COLO829 (cell line): ENCODE data around the gene SUPT20HL2.
"Not testable (repeated sequence)": the region's sequence is repeated elsewhere in the genome, so short reads cannot be mapped to it uniquely, and the experiment has no call there.

Experiments
- DNase-seq: peaks from one replicate; pipeline ENCODE4 v3.0.0; 2012; ENCODE audit warnings: low spot score

The SUPT20HL2 gene

DNA sequence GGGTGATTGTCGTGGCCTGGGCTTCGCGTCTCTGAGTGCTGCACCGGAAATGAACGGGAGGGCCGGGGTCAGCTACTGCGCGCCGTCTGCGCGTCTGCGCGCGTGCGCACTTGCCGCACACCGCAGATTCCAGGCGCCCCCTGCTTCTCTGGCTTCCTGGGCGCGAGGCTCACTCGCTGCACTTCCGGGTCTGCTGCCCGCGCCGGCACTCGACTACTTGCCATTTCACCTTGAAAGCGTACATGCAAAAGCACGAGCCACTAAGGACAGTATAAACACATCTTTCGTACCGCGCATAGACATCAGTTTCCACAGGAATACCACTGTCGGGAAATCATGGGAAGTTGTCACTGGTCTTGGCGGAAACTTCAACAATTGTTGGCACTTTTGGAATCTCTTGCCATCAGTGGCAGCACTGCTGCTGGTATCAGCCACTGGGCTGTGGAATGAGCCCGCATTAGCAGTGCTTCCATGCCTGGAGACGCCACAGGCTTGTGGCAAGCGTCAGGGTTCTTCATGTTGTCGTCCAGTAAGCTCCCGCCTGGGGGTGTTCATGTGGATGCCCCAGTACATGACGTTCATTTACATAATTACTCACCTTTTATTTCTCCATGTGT lies at the start of gene SUPT20HL2:
Gene SUPT20HL2, minus strand, starts transcription at position 51 of the 617 bp plus-strand sequence. CDS start 754 bp downstream, outside the sequence.
- no peak for DNase-seq

DNA sequence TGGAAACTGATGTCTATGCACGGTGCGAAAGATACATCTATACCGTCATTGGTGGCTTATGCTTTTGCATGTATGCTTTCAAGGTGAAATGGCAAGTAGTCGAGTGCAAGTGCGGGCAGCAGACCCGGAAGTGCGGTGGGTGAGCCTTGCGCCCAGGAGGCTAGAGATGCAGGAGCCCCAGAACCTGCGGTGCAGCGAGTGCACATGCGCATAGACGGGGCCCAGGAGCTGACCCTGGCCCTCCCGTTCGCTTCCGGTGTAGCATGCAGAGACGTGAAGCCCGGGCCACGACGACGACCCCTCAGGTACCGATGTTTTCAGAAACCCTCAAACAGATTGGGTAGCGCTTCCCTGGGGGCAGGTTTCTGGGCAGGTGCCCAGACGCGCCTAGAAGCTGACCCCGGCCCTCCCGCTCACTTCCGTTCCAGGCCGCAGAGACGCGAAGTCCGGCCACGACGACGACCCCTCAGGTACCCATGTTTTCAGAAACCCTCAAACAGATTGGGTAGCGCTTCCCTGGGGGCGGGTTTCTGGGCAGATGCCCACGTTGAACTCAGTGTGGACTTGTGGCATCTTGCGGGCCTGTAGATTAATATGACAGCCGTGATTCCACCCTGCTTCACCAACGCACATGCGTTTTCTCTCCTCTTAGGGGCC lies 48.3 kb upstream of the SUPT20HL2 start:
- not testable (repeated sequence) for DNase-seq

DNA sequence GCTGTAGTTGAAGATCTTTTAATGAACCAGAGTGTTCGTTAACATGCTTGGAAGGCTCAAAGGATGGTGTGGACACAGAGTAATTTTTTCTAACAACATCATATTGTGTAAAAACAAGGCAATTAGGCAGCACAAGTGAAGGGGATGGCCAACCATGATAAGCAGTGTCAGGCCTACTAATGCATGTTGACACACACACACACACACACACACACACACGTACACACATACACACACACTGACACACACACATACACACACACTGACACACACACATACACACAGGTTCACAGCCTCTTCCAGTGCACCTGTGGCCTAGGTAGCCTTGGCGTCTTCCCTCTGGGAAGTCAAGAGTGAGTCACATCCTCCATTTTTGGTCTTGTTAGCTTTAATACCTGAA lies 46.4 kb upstream of the SUPT20HL2 start, which contains the start of gene SUPT20HL1:
Gene SUPT20HL1, plus strand, starts transcription at position 368 of the 400 bp plus-strand sequence. CDS start 2,122 bp downstream, outside the sequence.
- DNase-seq = no peak

DNA sequence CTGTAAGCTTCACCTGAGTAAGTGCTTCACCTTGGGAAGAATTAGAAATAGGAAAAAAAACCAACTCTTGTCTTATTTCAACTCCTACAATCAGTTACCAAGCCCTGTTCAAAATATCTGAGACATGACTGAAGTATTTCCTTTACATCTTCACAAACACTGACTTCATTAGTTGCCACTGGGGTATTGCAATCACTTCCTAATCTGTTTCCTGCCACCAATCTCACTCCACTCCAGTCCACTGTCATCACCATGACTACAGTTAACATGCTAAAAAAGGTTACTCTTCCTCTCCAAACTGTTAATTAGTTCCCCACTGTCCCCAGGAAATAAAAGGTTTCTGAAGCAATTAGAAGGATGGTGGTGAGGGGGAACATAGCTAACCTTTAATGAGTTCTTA lies 43.2 kb upstream of the SUPT20HL2 start:
- no peak for DNase-seq

- DNase-seq = no peak
These were observed 41.2 kb upstream of the SUPT20HL2 start for GRCh38 chrX:24355095-24355494.

- DNase-seq = no peak
These were observed 36.3 kb upstream of the SUPT20HL2 start for GRCh38 chrX:24350217-24350616.

DNA sequence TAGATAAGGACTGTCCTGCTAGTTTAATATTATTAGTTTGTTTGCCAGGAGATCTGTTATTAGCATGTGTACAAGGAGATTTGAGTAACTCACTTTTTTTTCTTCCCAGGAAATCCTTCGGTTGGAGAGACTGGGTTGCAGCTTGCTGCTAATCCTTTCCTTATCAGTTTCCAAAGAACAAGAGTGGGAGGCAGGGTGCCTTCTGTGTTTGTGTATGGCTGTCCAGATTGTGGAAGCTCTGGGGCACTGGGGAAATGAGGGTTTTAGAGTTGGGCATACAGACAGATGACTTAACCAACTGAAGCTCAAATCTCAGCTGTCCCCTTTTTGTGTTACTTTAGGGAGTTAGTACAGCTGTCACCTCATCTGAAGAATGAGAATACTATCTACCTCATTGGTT lies 34.0 kb upstream of the SUPT20HL2 start:
- DNase-seq = no peak

GRCh38 chrX:24343719-24344118 lies 29.9 kb upstream of the SUPT20HL2 start:
- DNase-seq = no peak

GRCh38 chrX:24341795-24342194 lies 27.9 kb upstream of the SUPT20HL2 start:
- DNase-seq = no peak

DNA sequence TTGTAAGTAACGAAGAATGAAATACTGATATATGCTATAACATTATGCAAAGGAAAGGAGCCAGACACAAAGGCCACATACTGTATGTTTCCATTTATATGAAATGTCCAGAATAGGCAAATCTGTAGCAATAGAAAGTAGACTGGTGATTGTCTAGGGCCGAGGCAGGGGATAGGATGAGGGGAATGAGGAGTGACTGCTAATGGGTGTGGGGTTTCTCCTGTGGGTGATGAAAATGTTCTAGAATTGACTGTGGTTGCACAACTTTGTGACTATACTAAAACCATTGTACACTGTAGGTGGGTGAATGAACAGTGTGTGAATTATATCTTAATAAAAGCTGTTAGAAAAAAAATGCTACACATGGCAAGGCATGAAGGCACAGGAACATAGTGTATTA lies 26.6 kb upstream of the SUPT20HL2 start:
- no peak for DNase-seq

- DNase-seq = peak; percentile 11
These were observed 26.0 kb upstream of the SUPT20HL2 start for GRCh38 chrX:24339911-24340310.

DNA sequence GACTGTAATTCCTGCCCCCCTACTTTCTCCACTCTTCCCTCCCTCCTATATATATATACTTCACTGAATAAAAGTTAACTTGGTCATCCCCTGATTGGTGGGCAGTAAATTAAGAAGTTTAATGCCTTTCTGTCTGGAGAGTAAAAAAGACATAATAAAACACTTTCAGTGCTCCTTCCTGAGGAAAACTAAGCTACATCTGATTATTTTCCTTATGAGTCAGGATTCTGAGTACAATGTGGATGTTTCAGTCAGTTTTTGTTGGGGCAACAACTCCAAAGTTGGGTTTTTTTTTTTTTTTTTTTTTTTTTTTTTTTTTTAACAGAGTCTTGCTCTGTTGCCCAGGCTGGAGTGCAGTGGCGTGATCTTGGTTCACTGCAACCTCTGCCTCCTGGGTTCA lies 22.0 kb upstream of the SUPT20HL2 start:
- DNase-seq = no peak

GRCh38 chrX:24334461-24334860 lies 20.6 kb upstream of the SUPT20HL2 start:
- no peak for DNase-seq

DNA sequence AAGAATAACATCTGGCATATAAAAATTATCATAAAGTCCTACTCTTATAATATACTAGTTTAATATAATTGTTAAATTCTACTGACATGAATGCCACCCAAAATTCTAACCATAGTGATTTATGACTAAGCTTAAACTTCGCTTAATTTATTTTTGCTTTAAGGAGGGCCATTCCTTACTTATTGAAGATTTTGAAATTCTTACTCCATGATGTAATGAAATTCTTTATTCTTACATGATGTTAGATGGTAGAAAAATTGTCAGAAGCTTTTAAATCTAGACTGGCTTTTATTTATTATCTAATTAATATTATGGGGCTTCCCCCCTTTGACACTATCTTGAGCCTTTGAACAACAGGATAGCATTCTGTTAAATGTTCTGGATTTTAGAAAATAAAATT lies 19.5 kb upstream of the SUPT20HL2 start:
- DNase-seq = no peak

- DNase-seq = no peak
These were observed 19.0 kb upstream of the SUPT20HL2 start for GRCh38 chrX:24332878-24333277.

DNA sequence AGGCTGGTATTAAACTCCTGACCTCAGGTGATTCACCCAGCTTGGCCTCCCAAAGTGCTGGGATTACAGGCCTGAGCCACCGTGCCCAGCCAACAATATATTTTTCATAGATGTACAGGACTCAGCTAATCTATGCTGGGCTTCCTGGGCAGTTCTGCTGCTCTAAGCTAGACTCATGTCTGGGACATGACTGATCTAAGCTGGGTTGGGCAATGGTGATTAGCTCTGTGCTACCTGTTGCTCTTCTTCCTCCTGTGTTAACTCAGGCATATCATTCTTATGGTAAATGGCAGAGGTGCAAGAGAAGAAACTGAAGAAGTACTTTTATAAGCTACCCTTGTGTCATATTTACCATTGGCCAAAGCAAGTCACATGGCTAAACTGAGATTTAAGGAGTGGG lies 11.4 kb upstream of the SUPT20HL2 start:
- no peak for DNase-seq

DNA sequence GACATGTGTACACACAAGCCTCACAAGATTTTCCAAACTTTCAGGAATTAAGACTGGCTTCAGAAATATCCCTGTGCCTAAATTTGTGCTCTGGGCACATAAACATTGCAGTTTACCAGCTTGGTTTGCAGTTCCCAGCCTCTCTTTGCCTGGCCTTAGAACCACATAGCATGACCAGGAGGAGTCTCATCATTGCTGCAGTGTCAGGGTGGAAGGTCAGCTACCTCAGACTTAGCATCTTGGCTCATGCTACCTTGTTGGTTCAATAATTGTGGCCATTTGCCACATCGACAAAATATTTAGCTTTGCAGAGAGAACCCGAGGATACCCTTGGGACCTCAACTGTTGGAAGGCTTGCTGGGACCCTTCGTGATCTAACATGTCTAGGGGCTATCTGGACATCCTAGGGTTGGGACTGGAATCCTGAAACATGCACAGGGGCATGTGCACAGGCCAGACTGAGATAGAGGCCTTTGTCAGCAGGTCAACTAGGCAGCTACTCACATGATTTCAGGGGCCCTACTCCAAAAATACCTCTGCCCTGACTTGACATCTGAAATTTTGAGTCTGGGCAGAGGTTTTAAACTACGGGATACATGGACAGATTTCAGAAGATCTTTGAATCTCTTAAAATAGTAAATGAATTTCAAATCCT lies 8.0 kb upstream of the SUPT20HL2 start:
- DNase-seq = no peak

DNA sequence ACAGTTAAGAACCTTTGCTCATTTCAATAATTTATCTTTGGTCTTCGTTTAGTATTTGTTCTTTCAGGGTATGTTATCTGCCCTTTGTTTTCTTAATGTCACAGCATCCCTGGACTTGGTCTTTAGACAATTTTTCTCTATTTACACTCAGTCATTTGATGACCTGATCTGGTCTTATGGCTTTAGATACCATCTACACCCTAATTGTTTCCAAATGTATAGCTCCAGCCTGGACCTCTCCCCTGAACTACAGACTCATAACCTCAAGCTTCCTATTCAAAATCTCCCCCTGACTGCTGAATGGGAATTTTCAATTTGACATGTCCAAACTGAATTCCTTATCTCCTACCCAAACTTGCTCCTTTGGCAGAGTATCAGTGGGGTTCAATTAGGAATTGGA lies 3.7 kb upstream of the SUPT20HL2 start:
- no peak for DNase-seq

- no peak for DNase-seq
These were observed 2.2 kb upstream of the SUPT20HL2 start for GRCh38 chrX:24316111-24316510.

- DNase-seq = not testable (repeated sequence)
These were observed 1.6 kb downstream of the SUPT20HL2 start for GRCh38 chrX:24312249-24312607.

DNA sequence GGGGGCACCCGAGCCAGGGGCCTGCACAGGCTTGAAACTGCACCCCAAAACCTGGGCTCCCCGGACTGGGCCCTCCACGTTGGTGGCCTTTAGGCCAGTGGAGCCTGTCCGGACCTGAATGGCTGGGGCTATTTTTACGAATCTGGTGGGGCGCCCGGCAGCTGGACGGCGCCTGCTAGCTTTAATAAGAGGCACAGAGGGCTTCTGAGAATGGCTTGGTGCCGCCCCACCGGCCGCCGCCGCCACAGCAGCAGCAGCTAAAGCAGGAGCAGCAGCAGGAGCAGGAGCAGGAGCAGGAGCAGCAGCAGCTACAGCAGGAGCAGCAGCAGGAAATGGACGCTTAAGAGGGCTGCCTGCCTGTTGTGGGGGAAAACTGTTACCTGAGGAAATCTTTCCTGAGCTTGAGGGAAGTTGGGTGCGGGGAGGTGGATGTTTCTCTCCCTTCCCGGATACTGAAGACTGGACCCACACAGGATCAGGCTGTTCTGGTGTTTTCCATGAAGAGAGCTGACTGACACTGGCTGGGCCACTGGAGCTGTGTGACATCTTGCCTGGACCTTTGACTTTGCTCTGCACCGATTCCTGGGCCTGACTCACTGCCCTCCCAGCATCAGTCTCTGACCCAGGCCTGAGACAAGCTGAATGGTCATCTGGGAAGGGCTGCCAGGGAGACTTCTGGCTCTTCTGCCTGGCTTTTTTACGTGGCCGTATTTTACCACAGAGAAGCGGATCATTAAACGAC lies 2.2 kb downstream of the SUPT20HL2 start:
- DNase-seq = not testable (repeated sequence)

DNA sequence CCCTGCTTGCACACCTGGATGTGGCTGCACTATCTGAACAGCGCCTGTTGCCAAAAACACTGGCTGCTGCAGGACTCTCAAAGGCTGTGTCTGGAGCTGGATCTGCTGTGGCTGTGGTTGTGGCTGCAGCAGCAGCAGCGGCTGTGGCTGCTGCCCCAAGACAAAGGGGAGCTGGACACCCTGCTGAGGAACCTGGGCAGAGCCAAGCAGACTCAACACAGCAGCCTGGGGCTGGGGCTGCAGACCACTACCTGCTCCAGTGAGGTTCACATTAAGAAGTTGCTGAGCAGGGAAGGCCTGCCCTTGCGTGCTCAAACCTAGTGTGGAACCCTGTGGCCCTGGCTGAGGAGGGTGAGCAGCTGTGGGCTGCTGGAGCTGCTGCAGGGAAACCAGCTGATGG lies 3.0 kb downstream of the SUPT20HL2 start:
- DNase-seq = not testable (repeated sequence)
